ENCODE results near the gene DOK6.

DNA sequence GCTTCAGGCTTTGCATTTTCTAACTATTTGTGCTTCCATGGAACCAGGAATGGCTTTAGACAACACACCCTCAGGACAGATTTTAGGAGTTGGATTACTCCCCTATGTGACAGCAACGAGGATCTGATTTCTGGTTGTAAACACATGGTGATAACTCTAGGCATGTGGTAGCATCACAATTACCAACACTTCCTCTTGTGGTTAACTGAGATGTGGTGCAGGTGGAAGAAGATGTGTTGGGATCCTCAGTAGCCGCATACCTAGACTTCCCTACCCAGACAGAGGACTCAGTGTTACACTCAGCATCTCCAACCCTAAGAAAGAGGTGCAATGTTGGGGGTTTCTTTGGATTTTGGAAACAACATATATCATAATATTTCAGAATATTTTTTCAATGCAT lies 234.8 kb downstream of the DOK6 start:
- TF ChIP-seq POLR2AphosphoS5 (IDR thresholded peaks at IDR 0.05; ENCODE audit: low read depth, low read length) (no peak), SIN3A (IDR thresholded peaks at IDR 0.05; ENCODE audit: borderline replicate concordance, insufficient read depth, low read length) (no peak), TAF1 (IDR thresholded peaks at IDR 0.05; ENCODE audit: borderline replicate concordance, insufficient read depth, low read length) (no peak)
- TF ChIP-seq, protein P1, sequence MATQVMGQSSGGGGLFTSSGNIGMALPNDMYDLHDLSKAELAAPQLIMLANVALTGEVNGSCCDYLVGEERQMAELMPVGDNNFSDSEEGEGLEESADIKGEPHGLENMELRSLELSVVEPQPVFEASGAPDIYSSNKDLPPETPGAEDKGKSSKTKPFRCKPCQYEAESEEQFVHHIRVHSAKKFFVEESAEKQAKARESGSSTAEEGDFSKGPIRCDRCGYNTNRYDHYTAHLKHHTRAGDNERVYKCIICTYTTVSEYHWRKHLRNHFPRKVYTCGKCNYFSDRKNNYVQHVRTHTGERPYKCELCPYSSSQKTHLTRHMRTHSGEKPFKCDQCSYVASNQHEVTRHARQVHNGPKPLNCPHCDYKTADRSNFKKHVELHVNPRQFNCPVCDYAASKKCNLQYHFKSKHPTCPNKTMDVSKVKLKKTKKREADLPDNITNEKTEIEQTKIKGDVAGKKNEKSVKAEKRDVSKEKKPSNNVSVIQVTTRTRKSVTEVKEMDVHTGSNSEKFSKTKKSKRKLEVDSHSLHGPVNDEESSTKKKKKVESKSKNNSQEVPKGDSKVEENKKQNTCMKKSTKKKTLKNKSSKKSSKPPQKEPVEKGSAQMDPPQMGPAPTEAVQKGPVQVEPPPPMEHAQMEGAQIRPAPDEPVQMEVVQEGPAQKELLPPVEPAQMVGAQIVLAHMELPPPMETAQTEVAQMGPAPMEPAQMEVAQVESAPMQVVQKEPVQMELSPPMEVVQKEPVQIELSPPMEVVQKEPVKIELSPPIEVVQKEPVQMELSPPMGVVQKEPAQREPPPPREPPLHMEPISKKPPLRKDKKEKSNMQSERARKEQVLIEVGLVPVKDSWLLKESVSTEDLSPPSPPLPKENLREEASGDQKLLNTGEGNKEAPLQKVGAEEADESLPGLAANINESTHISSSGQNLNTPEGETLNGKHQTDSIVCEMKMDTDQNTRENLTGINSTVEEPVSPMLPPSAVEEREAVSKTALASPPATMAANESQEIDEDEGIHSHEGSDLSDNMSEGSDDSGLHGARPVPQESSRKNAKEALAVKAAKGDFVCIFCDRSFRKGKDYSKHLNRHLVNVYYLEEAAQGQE (IDR thresholded peaks at IDR 0.05; ENCODE audit: insufficient read depth in 1 of 2, low read depth in 2 of 2, low read length in 2 of 2) = no peak

All from PFSK-1 (cell line).